ENCODE results near the gene TMEM151A. TPM values are rescaled to one million over a fixed set of nuclear protein-coding genes. Genes with fewer than 3 reads are reported as not detected.

Gene TMEM151A
- total and polyA plus RNA-seq, 2 experiments from 2014 or later, result 1.0 to 4.4 TPM

GRCh38 chr11:66279092-66279734 lies 12.5 kb upstream of the TMEM151A start:
- Histone ChIP-seq H3K4me3 (peak overlapping the region; percentile 53), H3K4me1 (ENCODE audit: insufficient read depth) (peaks cover 9% of the 10 kb centered on the region), H3K36me3 (ENCODE audit: insufficient read depth) (no peaks in the 10 kb centered on the region), H3K4me2 (peak overlapping the region; percentile 86), H3F3A (replicated peaks; ENCODE audit: low read depth) (0 out of 2 replicates have a peak, but pooled peaks cover 11% of the 10 kb centered on the region), H3K9me2 (ENCODE audit: insufficient read depth) (no peaks in the 10 kb centered on the region), H3K79me2 (replicated peaks; ENCODE audit: insufficient read depth) (no peaks in the 10 kb centered on the region), H4K20me1 (replicated peaks; ENCODE audit: insufficient read depth) (no peaks in the 10 kb centered on the region; the same call in none of the 2 replicates), H2AFZ (no peak overlapping the region; the same call in 1 of the 2 replicates), H3K27ac (ENCODE audit: low read depth) (no peak overlapping the region), H3K27me3 (ENCODE audit: insufficient read depth) (no peaks in the 10 kb centered on the region)
- DNase-seq (ENCODE audit: low spot score), result peak; percentile 63
- H3K4me1 Mint-ChIP-seq, result peaks cover 32% of the 10 kb centered on the region
- H3K9me3 Mint-ChIP-seq, result no peaks in the 10 kb centered on the region
- H3K27me3 Mint-ChIP-seq (ENCODE audit: insufficient read depth, low read depth, poor library complexity), result peaks cover 26% of the 10 kb centered on the region
- ATAC-seq, result no peak
- TF ChIP-seq JUNB (IDR thresholded peaks at IDR 0.05; ENCODE audit: unreplicated experiment), result no peak
- no peak for TF ChIP-seq CREB1 (CRISPR knock-in tag; IDR thresholded peaks at IDR 0.05; ENCODE audit: low read depth)
- TF ChIP-seq ZNF114 (CRISPR knock-in tag; IDR thresholded peaks at IDR 0.05), result no peak
- no peak for TF ChIP-seq NANOG (IDR thresholded peaks at IDR 0.05; ENCODE audit: borderline replicate concordance)
- no peak for TF ChIP-seq ETS1 (IDR thresholded peaks at IDR 0.05)
- no peak for TF ChIP-seq CTCF (conservative IDR thresholded peaks at IDR 0.05; ENCODE audit: low read depth in 2 of 2)
- no peak for TF ChIP-seq ZNF331 (CRISPR knock-in tag; IDR thresholded peaks at IDR 0.05; ENCODE audit: low read depth)
- TF ChIP-seq ZNF462 (CRISPR knock-in tag; IDR thresholded peaks at IDR 0.05), result no peak
- TF ChIP-seq EZH2 (IDR thresholded peaks at IDR 0.05; ENCODE audit: low read depth, unreplicated experiment), result no peak
- TF ChIP-seq REST (IDR thresholded peaks at IDR 0.05; ENCODE audit: unreplicated experiment), result no peak
- no peak for TF ChIP-seq STAT1 (IDR thresholded peaks at IDR 0.05; ENCODE audit: unreplicated experiment)
- no peak for TF ChIP-seq EZH2phosphoT487 (IDR thresholded peaks at IDR 0.05; ENCODE audit: unreplicated experiment)
- no peak for TF ChIP-seq POLR2AphosphoS5 (IDR thresholded peaks at IDR 0.05; ENCODE audit: low read depth)
- H3K36me3 Mint-ChIP-seq (ENCODE audit: low read depth), result peaks cover 3% of the 10 kb centered on the region
- H3K4me3 Mint-ChIP-seq, result peak overlapping the region; percentile 73
- no peak overlapping the region for H3K27ac Mint-ChIP-seq
